ENCODE data around the gene ANKRD11.

ANKRD11 gene

GRCh38 chr16:89536886-89537548, 46.7 kb upstream of the ANKRD11 start:
- H3K4me2 ChIP-seq (ENCODE audit: low read depth, low read length, poor library complexity, severe bottlenecking): no peak overlapping the region
- no peaks in the 10 kb centered on the region for H3K27me3 ChIP-seq (ENCODE audit: low read length)
- no peaks in the 10 kb centered on the region for H3F3A ChIP-seq (ENCODE audit: insufficient read depth)
- TF ChIP-seq EZH2phosphoT487 (conservative IDR thresholded peaks at IDR 0.05; ENCODE audit: low read length) (no peak), CTCF (IDR thresholded peaks at IDR 0.05; ENCODE audit: insufficient read depth, low read length, poor library complexity, severe bottlenecking) (no peak)
- no peak overlapping the region for H3K9ac ChIP-seq (ENCODE audit: low read length)
- H3K27ac ChIP-seq (ENCODE audit: low read depth, low read length): no peak overlapping the region
- no peaks in the 10 kb centered on the region for H4K20me1 ChIP-seq (ENCODE audit: low read depth, low read length)
- H2AFZ ChIP-seq (ENCODE audit: low read depth, low read length, severe bottlenecking): no peak overlapping the region
- H3K79me2 ChIP-seq (ENCODE audit: insufficient read depth, low read length): no peaks in the 10 kb centered on the region
- H3K4me3 ChIP-seq (ENCODE audit: insufficient read depth, low read length, poor library complexity, severe bottlenecking): no peak overlapping the region
- H3K36me3 ChIP-seq (ENCODE audit: low read length): no peaks in the 10 kb centered on the region
- no peaks in the 10 kb centered on the region for H3K9me3 ChIP-seq (ENCODE audit: insufficient read depth, low read length)
- H3K9me2 ChIP-seq (replicated peaks; ENCODE audit: insufficient read depth, low read length): no peaks in the 10 kb centered on the region

- no peaks in the 10 kb centered on the region for H3F3A ChIP-seq (ENCODE audit: insufficient read depth)
- H3K9me3 ChIP-seq (ENCODE audit: insufficient read depth, low read length): no peaks in the 10 kb centered on the region
- H3K9ac ChIP-seq (ENCODE audit: low read length): no peak overlapping the region
- H3K27me3 ChIP-seq (ENCODE audit: low read length): no peaks in the 10 kb centered on the region
- H3K4me2 ChIP-seq (ENCODE audit: low read depth, low read length, poor library complexity, severe bottlenecking): no peak overlapping the region
- no peaks in the 10 kb centered on the region for H3K9me2 ChIP-seq (replicated peaks; ENCODE audit: insufficient read depth, low read length)
- H3K79me2 ChIP-seq (ENCODE audit: insufficient read depth, low read length): no peaks in the 10 kb centered on the region
- H3K4me3 ChIP-seq (ENCODE audit: insufficient read depth, low read length, poor library complexity, severe bottlenecking): no peak overlapping the region
- no peak overlapping the region for H2AFZ ChIP-seq (ENCODE audit: low read depth, low read length, severe bottlenecking)
- no peaks in the 10 kb centered on the region for H4K20me1 ChIP-seq (ENCODE audit: low read depth, low read length)
- no peak for TF ChIP-seq EZH2phosphoT487 (conservative IDR thresholded peaks at IDR 0.05; ENCODE audit: low read length)
- TF ChIP-seq CTCF (IDR thresholded peaks at IDR 0.05; ENCODE audit: insufficient read depth, low read length, poor library complexity, severe bottlenecking): no peak
- no peak overlapping the region for H3K27ac ChIP-seq (ENCODE audit: low read depth, low read length)
- H3K36me3 ChIP-seq (ENCODE audit: low read length): no peaks in the 10 kb centered on the region
These were observed 46.0 kb upstream of the ANKRD11 start for GRCh38 chr16:89536371-89536770.

GRCh38 chr16:89534252-89534756, 43.9 kb upstream of the ANKRD11 start:
- H4K20me1 ChIP-seq (ENCODE audit: low read depth, low read length): no peaks in the 10 kb centered on the region
- no peaks in the 10 kb centered on the region for H3F3A ChIP-seq (ENCODE audit: insufficient read depth)
- H3K4me3 ChIP-seq (ENCODE audit: insufficient read depth, low read length, poor library complexity, severe bottlenecking): no peak overlapping the region
- no peaks in the 10 kb centered on the region; the same call in 1 of the 2 replicates for H3K36me3 ChIP-seq (ENCODE audit: low read length)
- no peaks in the 10 kb centered on the region for H3K9me2 ChIP-seq (replicated peaks; ENCODE audit: insufficient read depth, low read length)
- H3K4me2 ChIP-seq (ENCODE audit: low read depth, low read length, poor library complexity, severe bottlenecking): peak overlapping the region; percentile 24
- peak overlapping the region; percentile 61 for H3K27ac ChIP-seq (ENCODE audit: low read depth, low read length)
- H3K9me3 ChIP-seq (ENCODE audit: insufficient read depth, low read length): no peaks in the 10 kb centered on the region
- H3K79me2 ChIP-seq (ENCODE audit: insufficient read depth, low read length): no peaks in the 10 kb centered on the region
- TF ChIP-seq EZH2phosphoT487 (conservative IDR thresholded peaks at IDR 0.05; ENCODE audit: low read length): no peak
- TF ChIP-seq CTCF (IDR thresholded peaks at IDR 0.05; ENCODE audit: insufficient read depth, low read length, poor library complexity, severe bottlenecking): no peak
- no peaks in the 10 kb centered on the region for H3K27me3 ChIP-seq (ENCODE audit: low read length)
- H2AFZ ChIP-seq (ENCODE audit: low read depth, low read length, severe bottlenecking): no peak overlapping the region
- H3K9ac ChIP-seq (ENCODE audit: low read length): peak overlapping the region; percentile 11; the same call in 1 of the 2 replicates

Data from SU-DHL-6 (cell line).